IPS DF 6.9 (cell line): ENCODE results near the gene CNTNAP2.

Experiments
- DNase-seq: peaks from one replicate; pipeline ENCODE4 v3.0.0-alpha.2; 2013; ENCODE audit warnings: low read depth, low spot score
- H3K27ac ChIP-seq: one replicate; pipeline ENCODE4 v1.5.1; 2013; ENCODE audit warnings: low read length, control low read depth
- H3K27me3 ChIP-seq: 2 replicates; pipeline ENCODE4 v1.6.1; 2013; ENCODE audit warnings: mild to moderate bottlenecking, low read length; ENCODE audit not compliant: control insufficient read depth, insufficient read depth
- H3K36me3 ChIP-seq: 2 replicates; pipeline ENCODE4 v1.6.1; 2013; ENCODE audit warnings: low read length; ENCODE audit not compliant: control insufficient read depth, insufficient read depth
- H3K4me1 ChIP-seq: 2 replicates; pipeline ENCODE4 v1.6.1; 2013; ENCODE audit warnings: low read length; ENCODE audit not compliant: control insufficient read depth, insufficient read depth
- H3K4me3 ChIP-seq: 2 replicates; pipeline ENCODE4 v1.5.1; 2013; ENCODE audit warnings: mild to moderate bottlenecking, low read length
- H3K9me3 ChIP-seq: 2 replicates; pipeline ENCODE4 v1.6.1; 2013; ENCODE audit warnings: low read length, inconsistent platforms; ENCODE audit not compliant: control insufficient read depth, insufficient read depth
- WGBS: extraction: QIAGEN DNeasy Blood & Tissue Kit; methylation state at CpG from one replicate; pipeline ENCODE4 v1.1.7; 2013; ENCODE audit warnings: mixed read lengths, missing lambda C conversion rate; ENCODE audit not compliant: insufficient read length, insufficient coverage; 5-methylcytosine and 5-hydroxymethylcytosine counted together

Gene CNTNAP2

DNA sequence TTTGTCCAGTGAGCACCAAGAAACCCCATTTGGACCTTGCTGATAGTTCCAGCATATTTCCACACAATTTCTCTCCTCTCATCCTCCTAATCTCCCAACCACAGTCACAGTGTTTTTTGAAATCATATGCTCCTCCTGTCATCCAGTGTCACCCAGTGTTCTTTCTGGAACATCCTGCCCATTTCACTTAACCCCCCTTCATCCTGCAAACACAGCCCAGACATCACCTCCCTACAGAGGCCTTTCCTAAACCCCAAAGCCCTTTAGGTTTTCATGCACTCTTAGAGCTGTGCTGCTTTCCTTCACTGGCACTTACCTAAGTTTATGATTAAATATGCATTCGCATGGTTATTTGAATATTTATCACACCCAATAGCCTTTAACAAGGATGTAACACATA, 1316.0 kb downstream of the CNTNAP2 start:
- H3K4me3 ChIP-seq: no peak overlapping the region
- DNase-seq: no peak
- H3K27me3 ChIP-seq: peaks cover 19% of the 10 kb centered on the region
- H3K9me3 ChIP-seq: no peaks in the 10 kb centered on the region
- no peaks in the 10 kb centered on the region for H3K4me1 ChIP-seq
- no CpG with 5 or more reads among the region's 1 CpG for WGBS
- H3K27ac ChIP-seq: no peak overlapping the region
- no peaks in the 10 kb centered on the region for H3K36me3 ChIP-seq

DNA sequence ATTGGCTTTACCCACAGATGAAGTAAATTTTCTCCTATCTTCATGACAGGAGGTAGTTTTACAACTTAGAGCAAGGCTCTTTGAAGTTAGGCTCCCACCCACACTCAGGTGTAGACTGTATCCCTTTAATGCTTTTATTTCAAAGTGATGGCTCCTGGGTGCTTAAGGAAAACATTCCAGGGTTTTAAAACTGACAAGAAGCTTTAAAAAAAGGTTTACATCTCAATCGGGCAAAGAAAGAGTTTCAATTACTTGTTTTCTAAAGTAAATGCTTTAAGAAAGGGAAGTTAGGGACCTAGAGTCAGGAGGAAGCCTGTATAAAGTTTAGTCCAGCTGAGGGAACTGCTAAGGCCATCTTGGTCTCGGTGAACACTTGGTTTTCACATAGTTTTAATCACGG, 1320.1 kb downstream of the CNTNAP2 start:
- no peaks in the 10 kb centered on the region for H3K36me3 ChIP-seq
- H3K27ac ChIP-seq: no peak overlapping the region
- DNase-seq: no peak
- WGBS: no CpG with 5 or more reads among the region's 3 CpGs
- peaks cover 21% of the 10 kb centered on the region for H3K27me3 ChIP-seq
- H3K4me1 ChIP-seq: no peaks in the 10 kb centered on the region
- H3K9me3 ChIP-seq: no peaks in the 10 kb centered on the region
- H3K4me3 ChIP-seq: no peak overlapping the region

DNA sequence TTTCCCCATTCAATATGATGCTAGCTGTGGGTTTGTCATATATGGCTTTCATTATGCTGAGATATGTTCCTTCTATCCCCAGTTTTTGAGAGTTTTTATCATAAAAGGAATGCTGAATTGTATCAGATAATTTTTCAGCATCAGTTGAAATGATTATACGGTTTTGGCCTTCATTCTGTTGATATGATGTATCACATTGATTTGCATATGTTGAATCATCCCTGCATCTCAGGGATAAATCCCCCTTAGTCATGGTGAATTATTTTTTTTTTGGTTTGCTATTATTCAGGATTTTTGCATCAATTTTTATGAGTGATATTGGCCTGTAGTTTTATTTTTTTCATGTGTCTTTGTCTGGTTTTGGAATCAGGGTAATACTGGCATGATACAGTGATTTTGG, 1321.6 kb downstream of the CNTNAP2 start:
- no CpG with 5 or more reads among the region's 1 CpG for WGBS
- Histone ChIP-seq H3K27ac (no peak overlapping the region), H3K36me3 (no peaks in the 10 kb centered on the region), H3K9me3 (no peaks in the 10 kb centered on the region), H3K27me3 (peaks cover 20% of the 10 kb centered on the region), H3K4me1 (no peaks in the 10 kb centered on the region), H3K4me3 (no peak overlapping the region)
- DNase-seq: no peak

DNA sequence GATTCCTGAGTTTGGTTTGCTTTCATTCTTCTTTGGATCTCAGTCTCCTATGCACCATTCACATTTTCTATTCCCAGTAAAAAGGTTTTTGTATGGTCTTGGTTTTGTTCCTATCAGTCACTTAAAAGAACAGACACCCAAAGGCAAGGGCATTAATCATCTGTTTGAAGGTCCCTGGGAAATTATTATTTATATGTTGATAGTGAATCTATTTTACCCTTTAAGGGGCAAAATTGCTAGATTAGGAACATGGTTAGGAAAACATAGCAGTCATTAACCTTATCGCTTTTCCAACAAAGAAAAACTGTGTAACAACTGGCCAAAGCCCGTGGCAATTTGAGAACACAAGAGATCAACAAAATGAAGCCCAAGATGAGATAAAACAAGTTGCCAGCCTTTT, 1327.3 kb downstream of the CNTNAP2 start:
- DNase-seq: no peak
- Histone ChIP-seq H3K27me3 (peaks cover 3% of the 10 kb centered on the region; the same call in 1 of the 2 replicates), H3K4me1 (no peaks in the 10 kb centered on the region), H3K4me3 (no peak overlapping the region), H3K27ac (no peak overlapping the region), H3K36me3 (no peaks in the 10 kb centered on the region), H3K9me3 (no peaks in the 10 kb centered on the region)
- WGBS: no CpG with 5 or more reads among the region's 2 CpGs

DNA sequence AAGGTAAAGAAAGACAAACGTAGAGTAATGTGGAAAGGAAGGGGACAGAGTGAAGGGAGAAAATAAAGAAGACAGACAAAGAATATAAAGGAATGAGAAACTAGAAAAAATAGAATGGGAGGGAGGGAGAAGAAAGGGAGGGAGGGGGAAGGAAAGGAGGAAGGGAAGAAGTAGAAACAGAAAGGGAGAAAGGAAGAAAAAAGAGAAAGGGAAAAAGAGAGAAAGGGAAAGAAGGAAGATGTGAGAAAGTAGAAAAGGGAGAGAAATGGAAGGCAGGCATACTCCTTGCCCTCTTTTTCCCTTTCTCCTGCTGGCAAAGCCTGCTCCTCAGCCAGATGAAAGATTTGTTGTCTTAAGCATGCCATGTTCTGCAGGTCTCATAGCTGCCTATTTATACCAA, 1336.2 kb downstream of the CNTNAP2 start:
- H3K36me3 ChIP-seq: no peaks in the 10 kb centered on the region
- H3K27me3 ChIP-seq: no peaks in the 10 kb centered on the region
- no peaks in the 10 kb centered on the region for H3K9me3 ChIP-seq
- no peaks in the 10 kb centered on the region; the same call in 1 of the 2 replicates for H3K4me1 ChIP-seq
- no peak overlapping the region for H3K27ac ChIP-seq
- no peak overlapping the region for H3K4me3 ChIP-seq
- no peak for DNase-seq
- no CpG with 5 or more reads among the region's 1 CpG for WGBS

DNA sequence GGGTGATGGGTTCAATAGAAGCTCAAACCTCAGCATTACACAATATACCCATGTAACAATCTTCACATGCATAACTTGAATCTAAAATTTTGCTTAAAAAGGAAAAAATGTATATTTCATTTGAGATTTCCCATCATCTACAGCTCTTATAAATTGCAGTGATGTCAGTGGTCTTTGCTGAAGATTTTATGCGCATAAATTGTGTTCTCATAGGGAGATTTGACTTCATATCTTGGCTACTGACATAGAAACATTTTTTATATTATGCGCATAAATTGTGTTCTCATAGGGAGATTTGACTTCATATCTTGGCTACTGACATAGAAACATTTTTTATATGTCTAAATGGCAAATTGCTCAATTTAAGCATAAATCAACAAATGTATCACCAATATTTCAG, 1348.6 kb downstream of the CNTNAP2 start:
- H3K27ac ChIP-seq: no peak overlapping the region
- no peaks in the 10 kb centered on the region for H3K9me3 ChIP-seq
- no peak for DNase-seq
- H3K27me3 ChIP-seq: no peaks in the 10 kb centered on the region
- WGBS: no CpG with 5 or more reads among the region's 2 CpGs
- no peaks in the 10 kb centered on the region for H3K36me3 ChIP-seq
- no peaks in the 10 kb centered on the region for H3K4me1 ChIP-seq
- no peak overlapping the region for H3K4me3 ChIP-seq

DNA sequence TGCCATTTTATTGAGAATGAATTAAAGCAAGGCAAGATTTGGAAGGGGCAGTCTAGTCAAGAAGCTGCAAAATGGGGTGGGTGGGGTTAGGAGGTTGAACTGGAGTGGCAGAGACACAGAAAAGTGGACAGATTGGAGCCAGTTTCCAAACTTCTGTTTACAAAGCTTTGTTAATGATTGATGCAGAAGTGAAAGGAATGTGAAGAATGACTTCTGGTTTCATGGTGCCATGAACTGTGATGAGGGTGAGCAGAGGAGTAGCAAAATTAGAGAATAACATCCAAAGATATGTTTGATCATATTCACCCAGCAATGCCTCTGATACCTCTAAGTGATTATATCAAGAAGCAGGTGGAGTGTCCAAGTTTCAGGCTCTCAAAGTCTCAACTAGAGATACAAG, 1356.0 kb downstream of the CNTNAP2 start:
- DNase-seq: no peak
- no peak overlapping the region for H3K4me3 ChIP-seq
- H3K36me3 ChIP-seq: no peaks in the 10 kb centered on the region
- no peaks in the 10 kb centered on the region for H3K4me1 ChIP-seq
- no peaks in the 10 kb centered on the region for H3K27me3 ChIP-seq
- no peak overlapping the region for H3K27ac ChIP-seq
- no peaks in the 10 kb centered on the region for H3K9me3 ChIP-seq

DNA sequence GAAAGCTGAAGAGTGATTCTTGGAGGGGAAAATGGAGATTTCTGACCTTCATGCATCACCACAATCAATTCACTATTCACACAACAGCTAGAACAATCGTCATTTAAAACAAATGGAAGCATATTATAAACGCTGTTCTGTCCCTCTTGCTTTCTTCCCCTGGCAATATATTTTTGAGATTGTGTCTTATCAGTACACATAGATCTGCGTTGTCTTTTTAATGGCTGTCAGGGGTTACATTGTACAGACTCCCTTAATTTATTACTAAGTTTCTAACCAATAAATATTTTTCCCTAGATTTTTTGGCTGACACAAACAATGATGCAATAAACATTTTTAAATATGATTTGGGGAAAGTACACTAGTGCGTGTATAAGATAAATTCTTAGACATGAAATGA, 1358.3 kb downstream of the CNTNAP2 start:
- DNase-seq: no peak
- Histone ChIP-seq H3K27me3 (no peaks in the 10 kb centered on the region), H3K36me3 (no peaks in the 10 kb centered on the region), H3K27ac (no peak overlapping the region), H3K4me3 (no peak overlapping the region), H3K4me1 (no peaks in the 10 kb centered on the region), H3K9me3 (no peaks in the 10 kb centered on the region)
- WGBS: no CpG with 5 or more reads among the region's 4 CpGs

DNA sequence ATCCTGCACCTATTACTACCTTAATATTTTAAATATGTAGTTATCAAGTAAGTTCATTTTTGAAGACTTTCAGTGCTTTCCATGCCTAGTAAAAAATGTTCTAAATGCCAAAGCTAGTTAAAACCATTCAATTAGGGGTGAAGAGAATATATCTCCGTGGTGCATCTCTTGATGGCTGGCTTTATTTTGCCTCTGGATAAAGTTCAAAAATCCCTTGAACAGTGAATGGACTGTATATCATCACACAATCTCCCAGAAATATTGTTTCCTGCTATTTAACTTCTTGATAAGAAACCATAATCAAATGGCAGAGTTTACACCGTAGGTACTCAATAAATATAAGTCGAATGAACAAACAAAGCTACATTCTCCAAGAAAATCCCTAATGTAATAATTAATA, 1360.9 kb downstream of the CNTNAP2 start:
- H3K27me3 ChIP-seq: no peaks in the 10 kb centered on the region
- H3K4me3 ChIP-seq: no peak overlapping the region
- H3K36me3 ChIP-seq: no peaks in the 10 kb centered on the region
- no peaks in the 10 kb centered on the region for H3K4me1 ChIP-seq
- no peak overlapping the region for H3K27ac ChIP-seq
- no peak for DNase-seq
- no CpG with 5 or more reads among the region's 3 CpGs for WGBS
- H3K9me3 ChIP-seq: no peaks in the 10 kb centered on the region

DNA sequence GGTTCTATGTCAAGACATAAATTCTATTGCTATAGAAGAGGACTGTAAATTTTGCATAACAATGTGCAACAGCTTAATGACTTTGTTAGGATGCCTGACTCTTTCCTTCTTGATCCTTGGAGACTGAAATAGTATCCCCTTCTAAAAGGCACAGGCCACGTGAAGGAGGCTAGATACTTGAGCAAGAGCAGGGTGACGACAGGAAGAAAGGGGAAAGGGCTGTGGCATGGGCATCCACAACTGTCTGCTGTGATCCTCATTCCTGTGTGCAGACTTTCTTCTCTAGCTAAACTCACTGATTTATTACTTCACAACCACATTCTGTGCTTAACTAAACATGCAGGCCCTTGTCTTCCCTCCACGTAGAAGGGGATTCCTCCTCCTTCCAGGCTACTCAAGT, 1362.2 kb downstream of the CNTNAP2 start:
- Histone ChIP-seq H3K9me3 (no peaks in the 10 kb centered on the region), H3K4me1 (no peaks in the 10 kb centered on the region), H3K27me3 (no peaks in the 10 kb centered on the region), H3K4me3 (no peak overlapping the region), H3K27ac (no peak overlapping the region), H3K36me3 (no peaks in the 10 kb centered on the region)
- DNase-seq: no peak
- no CpG with 5 or more reads among the region's 3 CpGs for whole genome bisulfite sequencing

DNA sequence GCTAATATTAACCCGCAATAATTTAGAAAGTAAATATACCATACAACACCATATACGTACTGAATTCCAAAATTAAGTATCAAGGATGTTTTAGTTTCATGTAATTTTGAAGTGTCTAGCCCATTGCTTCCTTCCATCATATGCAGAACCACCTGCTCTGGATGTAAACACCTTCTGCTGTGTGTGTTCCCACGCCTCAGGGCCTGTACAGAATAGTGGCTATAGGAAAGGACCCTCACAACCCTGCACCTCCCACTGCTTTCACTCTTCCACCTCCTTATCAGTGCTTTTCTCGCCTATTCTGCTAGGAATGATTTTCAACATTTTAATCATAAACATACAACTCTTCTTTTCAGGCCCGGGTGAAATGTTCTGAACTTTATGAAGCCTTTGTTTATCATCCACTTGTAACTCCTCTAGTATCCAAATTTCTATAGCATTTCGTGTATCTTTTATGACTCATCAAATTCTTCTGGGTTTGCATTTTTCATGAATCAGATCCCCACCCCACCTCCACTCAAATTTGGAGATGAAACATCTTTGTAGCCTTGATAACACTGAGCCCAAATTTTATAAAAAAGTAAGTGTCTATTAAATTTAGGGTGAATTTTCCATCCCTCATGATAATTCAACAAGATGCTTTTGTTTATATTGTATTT, 1367.2 kb downstream of the CNTNAP2 start:
- no peaks in the 10 kb centered on the region for H3K4me1 ChIP-seq
- WGBS: no CpG with 5 or more reads among the region's 6 CpGs
- no peak overlapping the region for H3K27ac ChIP-seq
- no peaks in the 10 kb centered on the region for H3K9me3 ChIP-seq
- no peaks in the 10 kb centered on the region for H3K36me3 ChIP-seq
- no peaks in the 10 kb centered on the region for H3K27me3 ChIP-seq
- no peak overlapping the region for H3K4me3 ChIP-seq
- DNase-seq: no peak
